HG03060 (cell line): ENCODE data around the gene DCC.

Experiments
- ATAC-seq: cut with Tn5 transposase; IDR thresholded peaks from one replicate; pipeline ENCODE4 v1.9.1; 2021; ENCODE audit warnings: low read depth, moderate number of reproducible peaks; ENCODE audit not compliant: unreplicated experiment

DCC gene

GRCh38 chr18:52415131-52415530 is 75.1 kb downstream of the DCC start:
- no peak for ATAC-seq

- ATAC-seq = no peak
Measured at GRCh38 chr18:52422985-52423601, 83.1 kb downstream of the DCC start.

- ATAC-seq = no peak
Measured at GRCh38 chr18:52426041-52426440, 86.0 kb downstream of the DCC start.

- ATAC-seq = no peak
Measured at GRCh38 chr18:52426462-52426861, 86.5 kb downstream of the DCC start.

GRCh38 chr18:52427521-52428175 is 87.7 kb downstream of the DCC start:
- ATAC-seq = no peak

- no peak for ATAC-seq
Measured at GRCh38 chr18:52431683-52432082, 91.7 kb downstream of the DCC start.

GRCh38 chr18:52433797-52434196 is 93.8 kb downstream of the DCC start:
- no peak for ATAC-seq

GRCh38 chr18:52435301-52435700 is 95.3 kb downstream of the DCC start:
- no peak for ATAC-seq

- ATAC-seq = no peak
Measured at GRCh38 chr18:52437161-52437560, 97.2 kb downstream of the DCC start.

GRCh38 chr18:52439457-52439856 is 99.5 kb downstream of the DCC start:
- ATAC-seq = no peak

- no peak for ATAC-seq
Measured at GRCh38 chr18:52441794-52442193, 101.8 kb downstream of the DCC start.

- ATAC-seq = no peak
Measured at GRCh38 chr18:52442686-52443085, 102.7 kb downstream of the DCC start.

GRCh38 chr18:52451256-52451655 is 111.3 kb downstream of the DCC start:
- no peak for ATAC-seq

GRCh38 chr18:52451851-52452250 is 111.9 kb downstream of the DCC start:
- ATAC-seq = no peak

GRCh38 chr18:52452427-52452826 is 112.4 kb downstream of the DCC start:
- no peak for ATAC-seq

GRCh38 chr18:52459890-52460289 is 119.9 kb downstream of the DCC start:
- no peak for ATAC-seq

- ATAC-seq = no peak
Measured at GRCh38 chr18:52462853-52463252, 122.9 kb downstream of the DCC start.

GRCh38 chr18:52465391-52465790 is 125.4 kb downstream of the DCC start:
- no peak for ATAC-seq

GRCh38 chr18:52468496-52468895 is 128.5 kb downstream of the DCC start:
- ATAC-seq = no peak

- no peak for ATAC-seq
Measured at GRCh38 chr18:52475325-52475724, 135.3 kb downstream of the DCC start.

- no peak for ATAC-seq
Measured at GRCh38 chr18:52481116-52481515, 141.1 kb downstream of the DCC start.

GRCh38 chr18:52484977-52485376 is 145.0 kb downstream of the DCC start:
- ATAC-seq = no peak
